ENCODE data around the gene SLC41A1.

Gene SLC41A1

DNA sequence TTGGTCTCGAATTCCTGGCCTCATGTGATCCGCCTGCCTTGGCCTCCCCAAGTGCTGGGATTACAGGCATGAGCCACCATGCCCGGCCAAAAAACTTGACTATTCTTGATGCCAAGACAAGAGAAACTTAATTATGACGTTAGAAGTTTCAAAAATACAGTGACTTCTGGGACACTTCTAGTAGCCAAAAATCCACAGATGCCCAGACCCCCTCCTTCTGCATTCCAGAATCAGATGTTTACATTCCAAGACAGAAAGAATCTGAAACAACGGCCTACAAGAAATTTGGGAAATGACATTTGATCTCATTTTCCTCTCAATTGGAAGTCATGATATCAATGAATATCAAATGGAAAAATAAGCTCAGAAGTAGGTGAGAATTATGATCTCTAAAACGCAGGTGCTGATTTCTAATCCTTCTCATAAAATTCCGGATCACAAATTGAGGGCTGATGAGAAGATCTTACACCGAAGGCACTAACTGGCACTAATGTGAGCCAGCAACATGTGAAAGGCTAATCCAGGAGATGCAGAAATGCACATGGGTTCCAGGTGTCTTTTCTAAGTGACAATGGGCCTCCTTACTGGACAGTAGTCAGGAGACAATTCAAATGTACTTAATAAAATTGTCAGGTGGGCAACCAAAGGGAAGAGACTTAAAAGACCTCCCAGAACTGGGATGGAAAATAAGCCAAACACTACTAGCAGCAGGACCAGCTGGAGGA lies 43.2 kb downstream of the SLC41A1 start:
- H3F3A ChIP-seq (ENCODE audit: low read depth): peaks cover 4% of the 10 kb centered on the region; the same call in 1 of the 2 replicates
- no peak overlapping the region for H3K4me3 ChIP-seq (ENCODE audit: low read length, poor library complexity, severe bottlenecking)
- no peak overlapping the region for H2AFZ ChIP-seq (ENCODE audit: low read length)
- no peak overlapping the region for H3K4me2 ChIP-seq (ENCODE audit: low read depth, low read length, poor library complexity, severe bottlenecking)
- peaks cover 8% of the 10 kb centered on the region for H3K79me2 ChIP-seq (ENCODE audit: insufficient read depth, low read length)
- no peaks in the 10 kb centered on the region for H3K36me3 ChIP-seq (ENCODE audit: insufficient read depth, low read length)
- H3K9me2 ChIP-seq (replicated peaks; ENCODE audit: low read depth, low read length): no peaks in the 10 kb centered on the region
- H3K9me3 ChIP-seq (ENCODE audit: insufficient read depth, low read depth, low read length): no peaks in the 10 kb centered on the region
- H4K20me1 ChIP-seq (ENCODE audit: insufficient read depth, low read length, poor library complexity, severe bottlenecking): no peaks in the 10 kb centered on the region
- H3K27me3 ChIP-seq (ENCODE audit: insufficient read depth, low read length, poor library complexity, severe bottlenecking): no peaks in the 10 kb centered on the region
- H3K9ac ChIP-seq (ENCODE audit: low read depth, low read length, poor library complexity, severe bottlenecking): no peak overlapping the region
- peaks cover 20% of the 10 kb centered on the region for H3K4me1 ChIP-seq (ENCODE audit: insufficient read depth, low read length, poor library complexity, severe bottlenecking)
- TF ChIP-seq EZH2phosphoT487 (IDR thresholded peaks at IDR 0.05; ENCODE audit: borderline replicate concordance): no peak
- TF ChIP-seq, protein P1, sequence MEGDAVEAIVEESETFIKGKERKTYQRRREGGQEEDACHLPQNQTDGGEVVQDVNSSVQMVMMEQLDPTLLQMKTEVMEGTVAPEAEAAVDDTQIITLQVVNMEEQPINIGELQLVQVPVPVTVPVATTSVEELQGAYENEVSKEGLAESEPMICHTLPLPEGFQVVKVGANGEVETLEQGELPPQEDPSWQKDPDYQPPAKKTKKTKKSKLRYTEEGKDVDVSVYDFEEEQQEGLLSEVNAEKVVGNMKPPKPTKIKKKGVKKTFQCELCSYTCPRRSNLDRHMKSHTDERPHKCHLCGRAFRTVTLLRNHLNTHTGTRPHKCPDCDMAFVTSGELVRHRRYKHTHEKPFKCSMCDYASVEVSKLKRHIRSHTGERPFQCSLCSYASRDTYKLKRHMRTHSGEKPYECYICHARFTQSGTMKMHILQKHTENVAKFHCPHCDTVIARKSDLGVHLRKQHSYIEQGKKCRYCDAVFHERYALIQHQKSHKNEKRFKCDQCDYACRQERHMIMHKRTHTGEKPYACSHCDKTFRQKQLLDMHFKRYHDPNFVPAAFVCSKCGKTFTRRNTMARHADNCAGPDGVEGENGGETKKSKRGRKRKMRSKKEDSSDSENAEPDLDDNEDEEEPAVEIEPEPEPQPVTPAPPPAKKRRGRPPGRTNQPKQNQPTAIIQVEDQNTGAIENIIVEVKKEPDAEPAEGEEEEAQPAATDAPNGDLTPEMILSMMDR (conservative IDR thresholded peaks at IDR 0.05; ENCODE audit: low read length): no peak

DNA sequence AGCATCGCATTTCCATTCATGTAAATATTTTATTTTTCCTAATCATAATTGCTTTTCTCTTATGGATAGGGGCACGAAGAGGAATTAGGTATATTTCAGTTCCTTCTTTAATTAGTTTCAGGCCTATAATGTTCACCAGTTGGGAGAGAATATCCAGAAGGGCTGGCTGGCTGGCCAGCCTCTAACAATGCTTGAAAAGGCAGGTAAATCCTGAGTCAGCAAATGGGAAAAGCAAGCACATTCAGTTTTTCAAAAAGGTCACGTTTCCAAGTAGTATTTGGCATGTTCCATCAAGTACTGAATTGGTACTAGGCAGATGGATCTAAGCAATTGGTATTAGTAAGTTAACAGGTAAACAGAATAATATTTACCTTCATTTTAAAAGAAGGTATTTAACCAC lies 45.8 kb downstream of the SLC41A1 start:
- H2AFZ ChIP-seq (ENCODE audit: low read length): no peak overlapping the region
- no peak for TF ChIP-seq EZH2phosphoT487 (IDR thresholded peaks at IDR 0.05; ENCODE audit: borderline replicate concordance)
- TF ChIP-seq, protein P1 (conservative IDR thresholded peaks at IDR 0.05; ENCODE audit: low read length): no peak
- no peaks in the 10 kb centered on the region for H3K9me3 ChIP-seq (ENCODE audit: insufficient read depth, low read depth, low read length)
- no peak overlapping the region for H3K9ac ChIP-seq (ENCODE audit: low read depth, low read length, poor library complexity, severe bottlenecking)
- peaks cover 10% of the 10 kb centered on the region for H3K4me1 ChIP-seq (ENCODE audit: insufficient read depth, low read length, poor library complexity, severe bottlenecking)
- no peak overlapping the region for H3K4me2 ChIP-seq (ENCODE audit: low read depth, low read length, poor library complexity, severe bottlenecking)
- no peaks in the 10 kb centered on the region for H3K27me3 ChIP-seq (ENCODE audit: insufficient read depth, low read length, poor library complexity, severe bottlenecking)
- no peaks in the 10 kb centered on the region for H3K9me2 ChIP-seq (replicated peaks; ENCODE audit: low read depth, low read length)
- no peaks in the 10 kb centered on the region for H3K79me2 ChIP-seq (ENCODE audit: insufficient read depth, low read length)
- no peaks in the 10 kb centered on the region for H3F3A ChIP-seq (ENCODE audit: low read depth)
- H3K36me3 ChIP-seq (ENCODE audit: insufficient read depth, low read length): no peaks in the 10 kb centered on the region
- no peaks in the 10 kb centered on the region for H4K20me1 ChIP-seq (ENCODE audit: insufficient read depth, low read length, poor library complexity, severe bottlenecking)
- H3K4me3 ChIP-seq (ENCODE audit: low read length, poor library complexity, severe bottlenecking): no peak overlapping the region

DNA sequence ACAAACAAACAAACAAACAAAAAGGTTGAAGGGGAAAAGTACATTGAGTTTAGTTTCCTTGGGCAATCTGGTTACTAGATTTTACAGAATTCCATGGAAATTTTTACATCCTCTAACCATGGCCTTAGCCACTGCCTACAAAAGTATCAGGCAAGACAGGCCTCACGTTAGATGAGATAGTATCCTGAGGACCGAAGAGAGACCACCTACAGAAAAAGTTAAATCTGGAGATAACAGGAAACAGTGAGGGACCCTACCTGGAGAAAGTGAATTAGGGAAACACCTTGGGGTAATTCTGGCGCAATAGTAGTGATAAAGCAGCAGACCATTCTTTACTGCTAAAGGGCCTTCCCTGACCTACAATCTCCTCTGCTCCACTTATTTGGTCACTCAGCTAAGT lies 46.4 kb downstream of the SLC41A1 start:
- Histone ChIP-seq H3K79me2 (ENCODE audit: insufficient read depth, low read length) (no peaks in the 10 kb centered on the region), H3K4me2 (ENCODE audit: low read depth, low read length, poor library complexity, severe bottlenecking) (no peak overlapping the region), H3K4me1 (ENCODE audit: insufficient read depth, low read length, poor library complexity, severe bottlenecking) (peaks cover 3% of the 10 kb centered on the region), H4K20me1 (ENCODE audit: insufficient read depth, low read length, poor library complexity, severe bottlenecking) (no peaks in the 10 kb centered on the region), H3K9me2 (replicated peaks; ENCODE audit: low read depth, low read length) (no peaks in the 10 kb centered on the region), H3K4me3 (ENCODE audit: low read length, poor library complexity, severe bottlenecking) (no peak overlapping the region), H3K27me3 (ENCODE audit: insufficient read depth, low read length, poor library complexity, severe bottlenecking) (no peaks in the 10 kb centered on the region), H3K36me3 (ENCODE audit: insufficient read depth, low read length) (no peaks in the 10 kb centered on the region), H3K9ac (ENCODE audit: low read depth, low read length, poor library complexity, severe bottlenecking) (no peak overlapping the region), H3K9me3 (ENCODE audit: insufficient read depth, low read depth, low read length) (no peaks in the 10 kb centered on the region), H3F3A (ENCODE audit: low read depth) (no peaks in the 10 kb centered on the region), H2AFZ (ENCODE audit: low read length) (no peak overlapping the region)
- no peak for TF ChIP-seq EZH2phosphoT487 (IDR thresholded peaks at IDR 0.05; ENCODE audit: borderline replicate concordance)
- TF ChIP-seq, protein P1 (conservative IDR thresholded peaks at IDR 0.05; ENCODE audit: low read length): no peak

All from Loucy (cell line).